ENCODE measurements around the gene FRG2B.
"Not testable (repeated sequence)": the region's sequence is repeated elsewhere in the genome, so short reads cannot be mapped to it uniquely, and the experiment has no call there.

FRG2B gene

DNA sequence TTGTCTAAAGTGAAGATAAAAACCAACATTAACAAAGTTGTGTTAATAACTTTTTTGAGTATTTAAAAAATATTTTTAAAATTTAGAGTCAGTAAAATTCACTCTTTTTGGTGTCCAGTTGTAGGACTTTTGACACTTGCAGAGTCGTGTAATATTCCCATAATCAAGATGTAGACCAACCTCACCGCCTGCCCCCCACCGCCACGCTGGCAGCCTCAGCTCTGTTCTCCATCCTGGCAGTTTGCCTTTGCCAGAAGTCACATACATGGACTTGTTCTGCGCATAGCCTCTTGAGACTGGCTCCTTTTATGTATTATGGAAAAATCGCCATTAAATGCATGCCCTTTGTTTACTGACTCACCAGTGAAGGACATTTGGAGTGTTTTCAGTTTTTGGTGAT lies 33.9 kb downstream of the FRG2B start:
- Histone ChIP-seq H3K4me1 (ENCODE audit: insufficient read depth, low read length) (no peaks in the 10 kb centered on the region), H3K9ac (ENCODE audit: low read length) (no peak overlapping the region), H3K27ac (ENCODE audit: low read depth, low read length) (no peak overlapping the region), H3K36me3 (ENCODE audit: insufficient read depth, low read length) (no peaks in the 10 kb centered on the region), H3K27me3 (ENCODE audit: control insufficient read depth in 1 of 2, insufficient read depth in 2 of 2, low read length in 2 of 2) (no peaks in the 10 kb centered on the region), H3K9me3 (ENCODE audit: low read length) (peaks cover 4% of the 10 kb centered on the region), H3K4me3 (ENCODE audit: low read depth in 1 of 2, low read length in 2 of 2) (no peak overlapping the region)

DNA sequence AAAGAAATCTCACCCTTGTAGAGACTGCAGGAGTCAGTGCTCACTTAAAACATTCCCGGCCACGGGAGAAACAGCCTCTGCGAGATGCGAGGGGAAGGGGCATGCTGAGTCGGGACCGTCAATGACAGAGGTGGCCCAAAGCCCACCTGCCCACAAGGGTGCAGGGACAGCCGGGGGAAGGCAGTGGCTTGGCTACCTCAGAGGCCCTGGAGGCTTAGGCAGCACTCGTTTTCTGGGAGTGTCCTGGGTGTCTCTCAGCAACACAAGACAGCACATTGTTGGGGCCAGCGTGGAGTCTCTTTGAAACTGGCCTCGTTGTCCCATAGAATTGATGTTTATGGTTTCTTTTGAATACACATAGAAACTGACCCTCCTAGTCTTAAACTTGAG lies 35.6 kb downstream of the FRG2B start:
- Histone ChIP-seq H3K4me3 (ENCODE audit: low read depth in 1 of 2, low read length in 2 of 2) (no peak overlapping the region), H3K4me1 (ENCODE audit: insufficient read depth, low read length) (no peaks in the 10 kb centered on the region), H3K27ac (ENCODE audit: low read depth, low read length) (no peak overlapping the region), H3K27me3 (ENCODE audit: control insufficient read depth in 1 of 2, insufficient read depth in 2 of 2, low read length in 2 of 2) (no peaks in the 10 kb centered on the region), H3K9ac (ENCODE audit: low read length) (no peak overlapping the region), H3K36me3 (ENCODE audit: insufficient read depth, low read length) (no peaks in the 10 kb centered on the region), H3K9me3 (ENCODE audit: low read length) (peaks cover 4% of the 10 kb centered on the region)

DNA sequence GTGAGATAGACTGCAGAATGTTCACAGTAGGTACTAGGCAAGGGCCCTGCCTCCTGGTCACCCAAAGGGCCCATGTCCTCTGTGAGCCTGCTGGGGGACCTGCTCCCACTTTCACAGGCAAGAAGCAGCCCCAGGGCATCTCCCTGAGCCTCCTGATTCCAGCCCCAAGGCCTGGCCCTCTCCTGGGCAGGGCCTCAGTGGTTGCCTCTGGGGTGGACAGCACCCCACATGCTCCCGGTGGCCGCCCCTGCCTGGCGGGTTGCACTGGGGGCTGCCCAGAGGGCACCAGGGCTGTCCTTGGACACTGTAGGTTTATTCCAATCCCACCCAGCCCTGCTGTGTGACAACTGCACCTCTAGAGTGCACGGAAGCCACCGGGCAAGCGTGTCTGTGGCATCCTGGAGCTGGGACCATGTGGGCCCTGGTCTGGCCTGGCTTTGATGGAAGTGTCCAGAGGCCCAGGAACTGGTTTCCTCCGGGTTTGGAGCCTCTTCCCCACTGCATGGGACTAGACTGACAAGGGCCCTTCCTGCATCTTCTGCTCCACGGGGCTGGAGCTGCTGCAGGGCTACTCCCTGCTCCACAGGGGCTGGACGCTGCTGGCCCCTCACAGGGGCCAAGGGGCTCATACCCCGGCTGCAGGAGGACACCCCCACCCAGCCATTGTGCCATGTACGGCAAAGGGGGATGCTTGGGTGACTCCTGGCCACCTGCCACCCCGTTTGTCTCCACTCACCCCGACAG lies 36.2 kb downstream of the FRG2B start:
- Histone ChIP-seq H3K36me3 (ENCODE audit: insufficient read depth, low read length) (no peaks in the 10 kb centered on the region), H3K27ac (ENCODE audit: low read depth, low read length) (no peak overlapping the region), H3K4me3 (ENCODE audit: low read depth in 1 of 2, low read length in 2 of 2) (no peak overlapping the region), H3K9me3 (ENCODE audit: low read length) (peaks cover 4% of the 10 kb centered on the region), H3K9ac (ENCODE audit: low read length) (no peak overlapping the region), H3K4me1 (ENCODE audit: insufficient read depth, low read length) (no peaks in the 10 kb centered on the region), H3K27me3 (ENCODE audit: control insufficient read depth in 1 of 2, insufficient read depth in 2 of 2, low read length in 2 of 2) (no peaks in the 10 kb centered on the region)

DNA sequence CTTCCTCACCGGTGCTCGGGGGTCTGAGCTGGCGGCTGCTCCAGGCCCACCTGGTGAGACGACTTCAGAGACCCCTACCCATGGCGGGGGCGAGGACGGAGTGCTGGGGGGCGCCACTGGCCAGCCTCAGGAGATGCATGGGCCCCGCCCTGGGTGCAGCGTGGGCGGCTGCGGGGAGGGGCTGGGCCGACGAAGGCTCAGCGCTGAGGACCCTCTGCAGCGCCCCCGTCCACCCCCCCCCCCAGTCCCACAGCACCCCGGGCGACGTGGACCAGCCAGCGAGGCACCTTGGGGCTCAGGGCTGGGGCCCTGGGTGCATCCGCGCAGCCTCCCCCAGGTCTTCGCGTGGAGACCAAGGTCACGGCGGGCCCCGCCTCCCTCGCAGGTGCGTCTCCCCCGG lies 49.6 kb downstream of the FRG2B start:
- H3K9me3 ChIP-seq (ENCODE audit: low read length); H3K27ac ChIP-seq (ENCODE audit: low read depth, low read length): not testable (repeated sequence)

More for the DNA sequence above, 49.6 kb downstream of the FRG2B start:
- H3K36me3 ChIP-seq (ENCODE audit: insufficient read depth, low read length); H3K4me3 ChIP-seq (ENCODE audit: low read depth in 1 of 2, low read length in 2 of 2); H3K27me3 ChIP-seq (ENCODE audit: control insufficient read depth in 1 of 2, insufficient read depth in 2 of 2, low read length in 2 of 2); H3K4me1 ChIP-seq (ENCODE audit: insufficient read depth, low read length); H3K9ac ChIP-seq (ENCODE audit: low read length): not testable (repeated sequence)

All from muscle layer of colon (tissue), 2 donors.